ACC112 (cell line): ENCODE results near the gene SYNGR3.
A peak's percentile ranks its signal among the peaks of the same experiment; 100 is the strongest.
"Not testable (repeated sequence)": the region's sequence is repeated elsewhere in the genome, so short reads cannot be mapped to it uniquely, and the experiment has no call there.

Source experiments
- H2AFZ ChIP-seq: fragments of 200-600 bp; sonication (generic); one replicate; pipeline ENCODE4 v1.6.0; 2017; ENCODE audit warnings: antibody characterized with exemption, low read length; ENCODE audit not compliant: unreplicated experiment
- H3K27ac ChIP-seq: fragments of 200-600 bp; sonication (generic); 2 replicates; pipeline ENCODE4 v1.5.1; 2014; ENCODE audit warnings: low read depth, mild to moderate bottlenecking, antibody characterized with exemption, low read length, moderate library complexity
- H3K27me3 ChIP-seq: fragments of 200-600 bp; sonication (generic); 2 replicates; pipeline ENCODE4 v1.6.1; 2014; ENCODE audit warnings: mild to moderate bottlenecking, antibody characterized with exemption, low read length, moderate library complexity, mixed read lengths; ENCODE audit not compliant: insufficient read depth
- H3K36me3 ChIP-seq: fragments of 200-600 bp; sonication (generic); 2 replicates; pipeline ENCODE4 v1.6.1; 2016; ENCODE audit warnings: mild to moderate bottlenecking, antibody characterized with exemption, low read length, moderate library complexity, mixed read lengths; ENCODE audit not compliant: insufficient read depth
- H3K4me1 ChIP-seq: fragments of 200-600 bp; sonication (generic); one replicate; pipeline ENCODE4 v1.6.1; 2016; ENCODE audit warnings: low read length, mixed read lengths; ENCODE audit not compliant: insufficient read depth, unreplicated experiment, control insufficient read depth
- H3K4me3 ChIP-seq: fragments of 200-600 bp; sonication (generic); 2 replicates; pipeline ENCODE4 v1.5.1; 2014; ENCODE audit warnings: mild to moderate bottlenecking, low read depth, low read length
- H3K79me2 ChIP-seq: fragments of 200-600 bp; sonication (generic); one replicate; pipeline ENCODE4 v1.6.0; 2016; ENCODE audit warnings: low read length; ENCODE audit not compliant: control insufficient read depth, unreplicated experiment, insufficient read depth

Gene SYNGR3

GRCh38 chr16:1946495-1947368 is 43.0 kb upstream of the SYNGR3 start:
- Histone ChIP-seq H3K79me2 (no peaks in the 10 kb centered on the region), H3K4me3 (no peak overlapping the region), H2AFZ (no peak overlapping the region), H3K36me3 (no peaks in the 10 kb centered on the region), H3K4me1 (peaks cover 6% of the 10 kb centered on the region), H3K27ac (no peak overlapping the region), H3K27me3 (no peaks in the 10 kb centered on the region)

- peaks cover under 1% of the 10 kb centered on the region for H3K4me1 ChIP-seq
- no peak overlapping the region for H3K4me3 ChIP-seq
- no peaks in the 10 kb centered on the region for H3K27me3 ChIP-seq
- no peaks in the 10 kb centered on the region for H3K79me2 ChIP-seq
- H3K27ac ChIP-seq: no peak overlapping the region
- no peaks in the 10 kb centered on the region for H3K36me3 ChIP-seq
- H2AFZ ChIP-seq: no peak overlapping the region
These were observed 42.5 kb upstream of the SYNGR3 start for GRCh38 chr16:1947369-1947670.

- H3K4me1 ChIP-seq: no peaks in the 10 kb centered on the region
- H3K36me3 ChIP-seq: no peaks in the 10 kb centered on the region
- H3K27ac ChIP-seq: no peak overlapping the region
- H2AFZ ChIP-seq: no peak overlapping the region
- no peaks in the 10 kb centered on the region for H3K27me3 ChIP-seq
- H3K4me3 ChIP-seq: no peak overlapping the region
- no peaks in the 10 kb centered on the region for H3K79me2 ChIP-seq
These were observed 40.3 kb upstream of the SYNGR3 start for GRCh38 chr16:1949507-1949906.

GRCh38 chr16:1950047-1950446 is 39.7 kb upstream of the SYNGR3 start:
- no peaks in the 10 kb centered on the region for H3K4me1 ChIP-seq
- no peak overlapping the region for H3K4me3 ChIP-seq
- H3K79me2 ChIP-seq: no peaks in the 10 kb centered on the region
- H3K27ac ChIP-seq: no peak overlapping the region
- no peaks in the 10 kb centered on the region for H3K27me3 ChIP-seq
- no peak overlapping the region for H2AFZ ChIP-seq
- H3K36me3 ChIP-seq: no peaks in the 10 kb centered on the region

- H2AFZ ChIP-seq: no peak overlapping the region
- no peak overlapping the region for H3K27ac ChIP-seq
- no peak overlapping the region for H3K4me3 ChIP-seq
- H3K36me3 ChIP-seq: no peaks in the 10 kb centered on the region
- no peaks in the 10 kb centered on the region for H3K4me1 ChIP-seq
- H3K79me2 ChIP-seq: no peaks in the 10 kb centered on the region
- H3K27me3 ChIP-seq: no peaks in the 10 kb centered on the region
These were observed 39.2 kb upstream of the SYNGR3 start for GRCh38 chr16:1950559-1950958.

- Histone ChIP-seq H3K27me3 (no peaks in the 10 kb centered on the region), H3K27ac (no peak overlapping the region), H2AFZ (no peak overlapping the region), H3K4me3 (no peak overlapping the region), H3K79me2 (no peaks in the 10 kb centered on the region), H3K36me3 (no peaks in the 10 kb centered on the region), H3K4me1 (no peaks in the 10 kb centered on the region)
These were observed 36.0 kb upstream of the SYNGR3 start for GRCh38 chr16:1953734-1954133.

- Histone ChIP-seq H3K4me1 (peaks cover 15% of the 10 kb centered on the region), H3K79me2 (peaks cover 26% of the 10 kb centered on the region)
- not testable (repeated sequence) for H3K4me3 ChIP-seq, H3K36me3 ChIP-seq, H3K27me3 ChIP-seq, H3K27ac ChIP-seq, H2AFZ ChIP-seq
These were observed 32.2 kb upstream of the SYNGR3 start for GRCh38 chr16:1957434-1958142.

GRCh38 chr16:1958143-1958491 is 31.7 kb upstream of the SYNGR3 start:
- H3K79me2 ChIP-seq: peaks cover 31% of the 10 kb centered on the region
- H3K4me3 ChIP-seq, H3K27me3 ChIP-seq, H3K36me3 ChIP-seq, H3K27ac ChIP-seq, H2AFZ ChIP-seq: not testable (repeated sequence)
- peaks cover 20% of the 10 kb centered on the region for H3K4me1 ChIP-seq

GRCh38 chr16:1958715-1959268 is 31.0 kb upstream of the SYNGR3 start:
- Histone ChIP-seq H3K4me3 (peak overlapping the region; percentile 86), H3K4me1 (peaks cover 22% of the 10 kb centered on the region), H3K79me2 (peaks cover 38% of the 10 kb centered on the region), H2AFZ (no peak overlapping the region), H3K27ac (no peak overlapping the region), H3K27me3 (no peaks in the 10 kb centered on the region), H3K36me3 (peaks cover 14% of the 10 kb centered on the region; the same call in 1 of the 2 replicates)

GRCh38 chr16:1959269-1960039 is 30.3 kb upstream of the SYNGR3 start, which contains the start of gene NDUFB10:
Gene NDUFB10 (plus strand): TSS chr16:1959538. CDS start chr16:1959625, 87 bp downstream.
- no peak within 1 kb of the TSS for H3K27ac ChIP-seq
- peaks cover 18% of the 10 kb centered on the region; the same call in 1 of the 2 replicates for H3K36me3 ChIP-seq
- peaks cover 44% of the 10 kb centered on the region for H3K79me2 ChIP-seq
- peaks cover 22% of the 10 kb centered on the region for H3K4me1 ChIP-seq
- H3K27me3 ChIP-seq: no peaks in the 10 kb centered on the region
- peak within 1 kb of the TSS; percentile 86 for H3K4me3 ChIP-seq
- H2AFZ ChIP-seq: peak within 1 kb of the TSS; percentile 46
